Activated CD8-positive, alpha-beta T cell treated with anti-CD3 and anti-CD28 coated beads for 36 hours (primary cell): ENCODE measurements around the gene PTS. TPM values are rescaled to one million over a fixed set of nuclear protein-coding genes. Genes with fewer than 3 reads are reported as not detected.
A peak's percentile ranks its signal among the peaks of the same experiment; 100 is the strongest.

Source experiments
- ATAC-seq: fragments of 200-7000 bp; cut with Tn5 transposase; one replicate; pipeline ENCODE4 v1.10.0; 2021; ENCODE audit warnings: mild to moderate bottlenecking, moderate library complexity
- CTCF ChIA-PET: fragments of 350-600 bp; sonication (Branson Sonifier 250); formaldehyde crosslinking; loops from one replicate; lab custom pipeline; 2021; ENCODE audit warnings: antibody characterized with exemption; lab: Charles Lee
- POLR2A ChIA-PET: fragments of 350-600 bp; sonication (Branson Sonifier 250); formaldehyde crosslinking; loops from one replicate; lab custom pipeline; 2021; ENCODE audit warnings: antibody characterized with exemption; lab: Charles Lee
- DNase-seq: peaks from one replicate; pipeline ENCODE4 v3.0.0-alpha.2; 2020
- H3K27ac Mint-ChIP-seq: one replicate; pipeline ENCODE4 v1.8.0; 2021; ENCODE audit warnings: mild to moderate bottlenecking, mixed read lengths
- H3K27me3 Mint-ChIP-seq: one replicate; pipeline ENCODE4 v1.8.0; 2021; ENCODE audit warnings: mixed read lengths
- H3K36me3 Mint-ChIP-seq: one replicate; pipeline ENCODE4 v1.8.0; 2021; ENCODE audit warnings: low read depth, mixed read lengths
- H3K4me1 Mint-ChIP-seq: one replicate; pipeline ENCODE4 v1.8.0; 2021; ENCODE audit warnings: low read depth, mixed read lengths
- H3K4me3 Mint-ChIP-seq: one replicate; pipeline ENCODE4 v1.8.0; 2021; ENCODE audit warnings: mild to moderate bottlenecking, moderate library complexity, mixed read lengths
- H3K9me3 Mint-ChIP-seq: one replicate; pipeline ENCODE4 v1.8.0; 2021; ENCODE audit warnings: mixed read lengths
- CTCF ChIP-seq: fragments of 200-600 bp; IDR thresholded peaks from one replicate; pipeline ENCODE4 v1.8.0; 2022; ENCODE audit warnings: antibody characterized with exemption, mild to moderate bottlenecking
- intact Hi-C: fragments of 100-400 bp; cut with micrococcal nuclease; formaldehyde crosslinking; loops from one replicate; pipeline ENCODE4 v1.10.0; 2022
- total RNA-seq, 2 experiments: library from RNA; stranded (reverse); gene quantifications; one replicate each; pipeline ENCODE4 v1.2.3, GENCODE V29; 2021

PTS gene
- total RNA-seq, 2 experiments from 2014 or later: 22.6 to 24.9 TPM

- DNase-seq: no peak
- Mint-ChIP-seq H3K4me3 (no peak overlapping the region), H3K27ac (no peak overlapping the region), H3K4me1 (peaks cover 16% of the 10 kb centered on the region), H3K36me3 (no peaks in the 10 kb centered on the region), H3K27me3 (peaks cover 1% of the 10 kb centered on the region), H3K9me3 (no peaks in the 10 kb centered on the region)
- ATAC-seq: no peak
- ChIA-PET CTCF (interaction anchor here (1.2 to 7.7 kb wide), 2 partner anchors 57 to 332 kb away, joined by 4 to 208 read pairs; no protein-coding TSS in a partner anchor), POLR2A (interaction anchor here (0.6 to 0.7 kb wide), 2 partner anchors 46 to 118 kb away, joined by 3 read pairs; no protein-coding TSS in a partner anchor)
- intact Hi-C loops: no loop called here
- TF ChIP-seq CTCF: no peak
These were observed 3.1 kb upstream of the PTS start for GRCh38 chr11:112223121-112223520.

GRCh38 chr11:112223754-112224532 lies 2.3 kb upstream of the PTS start:
- ATAC-seq: no peak

GRCh38 chr11:112225753-112226061 lies 521 bp upstream of the PTS start:
- ATAC-seq (no peak), DNase-seq (no peak)
- POLR2A ChIA-PET: interaction anchor here (1.2 kb wide), 1 partner anchor 62 kb away, joined by 3 read pairs; no protein-coding TSS in a partner anchor
- TF ChIP-seq CTCF: no peak
- CTCF ChIA-PET: interaction anchor here (5.1 kb wide), 1 partner anchor 55 kb away, joined by 37 read pairs; no protein-coding TSS in a partner anchor
- Mint-ChIP-seq H3K27ac (peak overlapping the region; percentile 95), H3K9me3 (no peaks in the 10 kb centered on the region), H3K27me3 (peaks cover 1% of the 10 kb centered on the region), H3K4me1 (peaks cover 15% of the 10 kb centered on the region), H3K36me3 (peaks cover 15% of the 10 kb centered on the region), H3K4me3 (peak overlapping the region; percentile 70)
- intact Hi-C loops: no loop called here

More at GRCh38 chr11:112223754-112224532, 2.3 kb upstream of the PTS start:
- peaks cover 20% of the 10 kb centered on the region for H3K4me1 Mint-ChIP-seq
- H3K36me3 Mint-ChIP-seq: peaks cover 3% of the 10 kb centered on the region
- no peak overlapping the region for H3K27ac Mint-ChIP-seq
- no peak for DNase-seq
- H3K27me3 Mint-ChIP-seq: peaks cover 1% of the 10 kb centered on the region
- intact Hi-C loops: no loop called here
- H3K9me3 Mint-ChIP-seq: no peaks in the 10 kb centered on the region
- POLR2A ChIA-PET: no interaction called here
- CTCF ChIA-PET: interaction anchor here (7.7 kb wide), 1 partner anchor 56 kb away, joined by 208 read pairs; no protein-coding TSS in a partner anchor
- TF ChIP-seq CTCF: no peak
- H3K4me3 Mint-ChIP-seq: no peak overlapping the region

GRCh38 chr11:112226831-112227401 lies 688 bp downstream of the PTS start:
- ATAC-seq (peak; percentile 63), DNase-seq (no peak)
- CTCF ChIA-PET: interaction anchor here (5.1 kb wide), 1 partner anchor 54 kb away, joined by 37 read pairs; no protein-coding TSS in a partner anchor
- no peaks in the 10 kb centered on the region for H3K9me3 Mint-ChIP-seq
- peak overlapping the region; percentile 95 for H3K27ac Mint-ChIP-seq
- H3K36me3 Mint-ChIP-seq: peaks cover 21% of the 10 kb centered on the region
- H3K27me3 Mint-ChIP-seq: peaks cover 1% of the 10 kb centered on the region
- TF ChIP-seq CTCF: no peak
- POLR2A ChIA-PET: interaction anchor here (1.0 kb wide), 2 partner anchors 9 to 122 kb away, joined by 3 to 5 read pairs; no protein-coding TSS in a partner anchor
- intact Hi-C loops: no loop called here
- peaks cover 15% of the 10 kb centered on the region for H3K4me1 Mint-ChIP-seq
- H3K4me3 Mint-ChIP-seq: peak overlapping the region; percentile 70
